Activated naive CD8-positive, alpha-beta T cell treated with anti-CD3 and anti-CD28 coated beads, Interleukin-2, amount 50 U/mL, for 24 hours (primary cell): ENCODE measurements around the gene ZBP1.

ENCODE experiments used
- ATAC-seq: fragments of 150-1000 bp; cut with Tn5 transposase; one replicate; pipeline ENCODE4 v1.10.0; 2021
- DNase-seq: peaks from one replicate; pipeline ENCODE4 v3.0.0; 2021
- H3K27ac Mint-ChIP-seq: one replicate; pipeline ENCODE4 v1.8.0; 2021; ENCODE audit warnings: mild to moderate bottlenecking, mixed read lengths
- H3K27me3 Mint-ChIP-seq: one replicate; pipeline ENCODE4 v1.8.0; 2021; ENCODE audit warnings: mixed read lengths
- H3K36me3 Mint-ChIP-seq: one replicate; pipeline ENCODE4 v1.8.0; 2021; ENCODE audit warnings: low read depth, mixed read lengths
- H3K4me1 Mint-ChIP-seq: one replicate; pipeline ENCODE4 v1.8.0; 2021; ENCODE audit warnings: mixed read lengths
- H3K4me3 Mint-ChIP-seq: one replicate; pipeline ENCODE4 v1.8.0; 2021; ENCODE audit warnings: mild to moderate bottlenecking, moderate library complexity, mixed read lengths
- H3K9me3 Mint-ChIP-seq: one replicate; pipeline ENCODE4 v1.8.0; 2021; ENCODE audit warnings: mixed read lengths

The ZBP1 gene

GRCh38 chr20:57555457-57556184 lies 64.6 kb downstream of the ZBP1 start:
- no peak for ATAC-seq
- Mint-ChIP-seq H3K27ac (no peak overlapping the region), H3K36me3 (no peaks in the 10 kb centered on the region), H3K4me3 (no peak overlapping the region), H3K9me3 (no peaks in the 10 kb centered on the region), H3K27me3 (peaks cover 18% of the 10 kb centered on the region), H3K4me1 (no peaks in the 10 kb centered on the region)
- DNase-seq: no peak
